Endothelial cell of umbilical vein (primary cell): ENCODE data around the gene BRK1. TPM values are rescaled to one million over a fixed set of nuclear protein-coding genes. Genes with fewer than 3 reads are reported as not detected.

Source experiments
- BruUV-seq: library from RNA; stranded (reverse); fragments of 400-500 nt; replicated peaks from 2 replicates; lab custom pipeline; 2021; lab: Mats Ljungman, UMichigan
- CTCF ChIA-PET: fragments of 300-600, 350-600 bp; sonication (Branson Sonifier 250); formaldehyde crosslinking; loops from one replicate; lab custom pipeline; 2021; ENCODE audit warnings: antibody characterized with exemption, inconsistent platforms; lab: Charles Lee
- POLR2A ChIA-PET: fragments of 300-600, 350-600 bp; sonication (Branson Sonifier 250); formaldehyde crosslinking; loops from one replicate; lab custom pipeline; 2021; ENCODE audit warnings: antibody characterized with exemption, inconsistent platforms; lab: Charles Lee
- DNase-seq: peaks from one replicate; pipeline ENCODE4 v3.0.0-alpha.2; 2011; ENCODE audit warnings: low read depth, low spot score
- FAIRE-seq: peaks from 2 replicates; lab custom pipeline; 2011; peaks lifted over from hg19 to GRCh38; lab: Jason Lieb, UNC
- H2AFZ ChIP-seq: 2 replicates; pipeline ENCODE4 v1.6.0; 2012; ENCODE audit warnings: low read depth, low read length, control low read depth, inconsistent platforms
- H3K27ac ChIP-seq: 2 replicates; pipeline ENCODE4 v1.5.1; 2011; ENCODE audit warnings: low read depth, mild to moderate bottlenecking, control low read depth, low read length, moderate library complexity; ENCODE audit not compliant: insufficient read depth
- H3K27me3 ChIP-seq, 2 experiments: 2 replicates each; pipeline versions ENCODE4 v1.6.0 to v1.6.1; 2011; ENCODE audit warnings: low read length in 2 of 2, mixed read lengths in 1 of 2; ENCODE audit not compliant: control insufficient read depth in 2 of 2, insufficient read depth in 2 of 2
- H3K36me3 ChIP-seq, 2 experiments: 2 replicates in 1 of 2; 3 replicates in 1 of 2; pipeline ENCODE4 v1.5.1; 2011; ENCODE audit warnings: low read length in 2 of 2, mild to moderate bottlenecking in 1 of 2, moderate library complexity in 1 of 2; ENCODE audit not compliant: control insufficient read depth in 2 of 2, insufficient read depth in 2 of 2; ENCODE audit errors: extremely low read depth in 1 of 2
- H3K4me1 ChIP-seq: 3 replicates; pipeline ENCODE4 v1.5.1; 2011; ENCODE audit warnings: mild to moderate bottlenecking, low read length; ENCODE audit not compliant: control insufficient read depth, insufficient read depth; ENCODE audit errors: extremely low read depth
- H3K4me2 ChIP-seq: 2 replicates; pipeline ENCODE4 v1.6.1; 2011; ENCODE audit warnings: low read length, control low read depth, mixed read lengths; ENCODE audit not compliant: insufficient read depth
- H3K4me3 ChIP-seq, 3 experiments: fragments of 200-600 bp in 1 of 3; sonication (generic), shearing (Covaris generic) in 1 of 3; replicated peaks in 1 of 3; 2 replicates each; pipeline ENCODE4 v1.5.1; 2011 to 2016; ENCODE audit warnings: control low read depth in 3 of 3, low read length in 3 of 3, mild to moderate bottlenecking in 2 of 3, inconsistent platforms in 1 of 3, low read depth in 1 of 3, moderate library complexity in 1 of 3; ENCODE audit not compliant: insufficient read depth in 1 of 3
- H3K79me2 ChIP-seq: 2 replicates; pipeline ENCODE4 v1.6.0; 2012; ENCODE audit warnings: low read length, inconsistent platforms; ENCODE audit not compliant: control insufficient read depth, insufficient read depth
- H3K9ac ChIP-seq: replicated peaks from 2 replicates; pipeline ENCODE3; 2011; ENCODE audit warnings: low read length, control low read depth; ENCODE audit not compliant: insufficient read depth; ENCODE audit errors: extremely low read depth
- H3K9me1 ChIP-seq: replicated peaks from 3 replicates; pipeline ENCODE4 v1.6.0; 2011; ENCODE audit warnings: mild to moderate bottlenecking, low read length; ENCODE audit not compliant: control insufficient read depth, insufficient read depth; ENCODE audit errors: extremely low read depth
- H3K9me3 ChIP-seq: replicated peaks from 2 replicates; pipeline ENCODE4 v1.5.1; 2012; ENCODE audit warnings: low read length, inconsistent platforms; ENCODE audit not compliant: control insufficient read depth, insufficient read depth
- H4K20me1 ChIP-seq: replicated peaks from 2 replicates; pipeline ENCODE3; 2011; ENCODE audit warnings: mild to moderate bottlenecking, low read length; ENCODE audit not compliant: control insufficient read depth, insufficient read depth; ENCODE audit errors: extremely low read depth
- EZH2 ChIP-seq: IDR thresholded peaks from 2 replicates; pipeline ENCODE4 v1.6.1; 2012; ENCODE audit warnings: borderline replicate concordance, low read depth, mild to moderate bottlenecking, moderate library complexity, low read length, inconsistent platforms; ENCODE audit not compliant: severe bottlenecking
- FOS ChIP-seq: IDR thresholded peaks from 2 replicates; pipeline ENCODE4 v1.6.1; 2011; ENCODE audit warnings: mild to moderate bottlenecking, low read length, moderate library complexity, borderline replicate concordance; ENCODE audit not compliant: insufficient read depth
- GATA2 ChIP-seq: IDR thresholded peaks from 2 replicates; pipeline ENCODE4 v1.7.0; 2011; ENCODE audit warnings: low read depth, mild to moderate bottlenecking, moderate library complexity, mixed read lengths, low read length; ENCODE audit not compliant: insufficient read length, insufficient read depth
- JUN ChIP-seq: IDR thresholded peaks from 2 replicates; pipeline ENCODE4 v1.6.1; 2011; ENCODE audit warnings: borderline replicate concordance, low read depth; ENCODE audit not compliant: insufficient read length, insufficient read depth
- MYC ChIP-seq: IDR thresholded peaks from one replicate; pipeline ENCODE4 v1.6.1; 2011; ENCODE audit warnings: mild to moderate bottlenecking, low read depth, low read length
- POLR2A ChIP-seq: IDR thresholded peaks from 2 replicates; pipeline ENCODE4 v1.6.1; 2012; ENCODE audit warnings: low read depth, mild to moderate bottlenecking, control low read depth, low read length
- POLR2AphosphoS5 ChIP-seq: IDR thresholded peaks from 2 replicates; pipeline ENCODE4 v1.6.1; 2012; ENCODE audit warnings: low read depth, mild to moderate bottlenecking, control low read depth, low read length, moderate library complexity; ENCODE audit not compliant: insufficient read depth
- dilution Hi-C: fragments of 300-500 bp; cut with MboI; formaldehyde crosslinking; loops from one replicate; pipeline ENCODE4 v1.15.0; 2019; ENCODE audit warnings: low sequenced_read_pairs; ENCODE audit not compliant: extremely low pct_ligation_motif_present
- intact Hi-C: fragments of 100-400 bp; cut with micrococcal nuclease; formaldehyde crosslinking; loops from one replicate; pipeline ENCODE4 v1.10.0; 2022
- polyA plus RNA-seq, 4 experiments: library from polyadenylated mRNA; depleted of rRNA in 3 of 4; stranded (reverse) in 3 of 4; unstranded in 1 of 4; fragments of >200 nt; gene quantifications; 2 replicates each; pipeline versions ENCODE4 v1.2.1 to v1.2.3, GENCODE V29; 2011 to 2012; ENCODE audit warnings: missing spikeins in 1 of 4
- total RNA-seq: library from RNA; stranded (reverse); gene quantifications from 2 replicates; pipeline ENCODE4 v1.2.3, GENCODE V29; 2021
- TF ChIP-seq, protein P1 (sequence below): IDR thresholded peaks from 2 replicates; pipeline ENCODE4 v1.6.1; 2011; ENCODE audit not compliant: insufficient read depth, insufficient read length
- TF ChIP-seq, protein P2 (sequence below), 2 donors: IDR thresholded peaks; 1 replicate in 1 of 2; 2 replicates in 1 of 2; pipeline ENCODE4 v1.5.1; 2011; ENCODE audit warnings: low read length in 2 of 2, mild to moderate bottlenecking in 2 of 2, moderate library complexity in 2 of 2, control low read depth in 1 of 2, inconsistent platforms in 1 of 2, low read depth in 1 of 2; ENCODE audit not compliant: insufficient read depth in 1 of 2; ENCODE audit errors: extremely low read depth in 1 of 2

The BRK1 gene
- total and polyA plus RNA-seq, 2 donors (not counting 3 experiments of a cell fraction or from before 2014, with no cell fraction given) = 123 to 144 TPM

GRCh38 chr3:10108091-10108490 lies 7.4 kb upstream of the BRK1 start, which contains the start of gene FANCD2OS:
TSS of gene FANCD2OS (minus strand) at chr3:10108255. CDS start at chr3:10104774, 3,481 bp downstream.
- Histone ChIP-seq H2AFZ (no peak within 1 kb of the TSS), H3K36me3 (no peaks in the 10 kb centered on the region), H3K9me3 (no peaks in the 10 kb centered on the region), H3K27ac (no peak within 1 kb of the TSS), H3K9me1 (no peaks in the 10 kb centered on the region), H4K20me1 (no peaks in the 10 kb centered on the region), H3K4me2 (no peak within 1 kb of the TSS), H3K27me3 (no peaks in the 10 kb centered on the region), H3K4me1 (no peaks in the 10 kb centered on the region), H3K4me3 (no peak within 1 kb of the TSS), H3K9ac (no peak within 1 kb of the TSS), H3K79me2 (no peaks in the 10 kb centered on the region)
- TF ChIP-seq GATA2 = no peak
- TF ChIP-seq POLR2A = no peak
- no peak for TF ChIP-seq EZH2
- no peak for TF ChIP-seq FOS
- no peak for TF ChIP-seq JUN
- no peak for TF ChIP-seq POLR2AphosphoS5
- no peak for TF ChIP-seq MYC
- TF ChIP-seq, protein P1, sequence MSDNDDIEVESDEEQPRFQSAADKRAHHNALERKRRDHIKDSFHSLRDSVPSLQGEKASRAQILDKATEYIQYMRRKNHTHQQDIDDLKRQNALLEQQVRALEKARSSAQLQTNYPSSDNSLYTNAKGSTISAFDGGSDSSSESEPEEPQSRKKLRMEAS = no peak
- TF ChIP-seq, protein P2, sequence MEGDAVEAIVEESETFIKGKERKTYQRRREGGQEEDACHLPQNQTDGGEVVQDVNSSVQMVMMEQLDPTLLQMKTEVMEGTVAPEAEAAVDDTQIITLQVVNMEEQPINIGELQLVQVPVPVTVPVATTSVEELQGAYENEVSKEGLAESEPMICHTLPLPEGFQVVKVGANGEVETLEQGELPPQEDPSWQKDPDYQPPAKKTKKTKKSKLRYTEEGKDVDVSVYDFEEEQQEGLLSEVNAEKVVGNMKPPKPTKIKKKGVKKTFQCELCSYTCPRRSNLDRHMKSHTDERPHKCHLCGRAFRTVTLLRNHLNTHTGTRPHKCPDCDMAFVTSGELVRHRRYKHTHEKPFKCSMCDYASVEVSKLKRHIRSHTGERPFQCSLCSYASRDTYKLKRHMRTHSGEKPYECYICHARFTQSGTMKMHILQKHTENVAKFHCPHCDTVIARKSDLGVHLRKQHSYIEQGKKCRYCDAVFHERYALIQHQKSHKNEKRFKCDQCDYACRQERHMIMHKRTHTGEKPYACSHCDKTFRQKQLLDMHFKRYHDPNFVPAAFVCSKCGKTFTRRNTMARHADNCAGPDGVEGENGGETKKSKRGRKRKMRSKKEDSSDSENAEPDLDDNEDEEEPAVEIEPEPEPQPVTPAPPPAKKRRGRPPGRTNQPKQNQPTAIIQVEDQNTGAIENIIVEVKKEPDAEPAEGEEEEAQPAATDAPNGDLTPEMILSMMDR (IDR thresholded peaks at IDR 0.05; ENCODE audit: extremely low read depth in 1 of 2, insufficient read depth in 1 of 2, low read depth in 1 of 2, low read length in 2 of 2) = no peak
- DNase-seq (no peak), FAIRE-seq (no peak)
- dilution Hi-C loops (no loop called here), intact Hi-C loops (no loop called here)
- CTCF ChIA-PET = no interaction called here
- no TSS peak for BruUV-seq
- POLR2A ChIA-PET = no interaction called here
